Measurements from ENCODE around the gene TCF7. TPM values are rescaled to one million over a fixed set of nuclear protein-coding genes. Genes with fewer than 3 reads are reported as not detected.
A peak's percentile ranks its signal among the peaks of the same experiment; 100 is the strongest.

TCF7 gene
- polyA plus RNA-seq, 1 of the 3 experiments (the other 2 are of a cell fraction): 2.7 TPM

DNA sequence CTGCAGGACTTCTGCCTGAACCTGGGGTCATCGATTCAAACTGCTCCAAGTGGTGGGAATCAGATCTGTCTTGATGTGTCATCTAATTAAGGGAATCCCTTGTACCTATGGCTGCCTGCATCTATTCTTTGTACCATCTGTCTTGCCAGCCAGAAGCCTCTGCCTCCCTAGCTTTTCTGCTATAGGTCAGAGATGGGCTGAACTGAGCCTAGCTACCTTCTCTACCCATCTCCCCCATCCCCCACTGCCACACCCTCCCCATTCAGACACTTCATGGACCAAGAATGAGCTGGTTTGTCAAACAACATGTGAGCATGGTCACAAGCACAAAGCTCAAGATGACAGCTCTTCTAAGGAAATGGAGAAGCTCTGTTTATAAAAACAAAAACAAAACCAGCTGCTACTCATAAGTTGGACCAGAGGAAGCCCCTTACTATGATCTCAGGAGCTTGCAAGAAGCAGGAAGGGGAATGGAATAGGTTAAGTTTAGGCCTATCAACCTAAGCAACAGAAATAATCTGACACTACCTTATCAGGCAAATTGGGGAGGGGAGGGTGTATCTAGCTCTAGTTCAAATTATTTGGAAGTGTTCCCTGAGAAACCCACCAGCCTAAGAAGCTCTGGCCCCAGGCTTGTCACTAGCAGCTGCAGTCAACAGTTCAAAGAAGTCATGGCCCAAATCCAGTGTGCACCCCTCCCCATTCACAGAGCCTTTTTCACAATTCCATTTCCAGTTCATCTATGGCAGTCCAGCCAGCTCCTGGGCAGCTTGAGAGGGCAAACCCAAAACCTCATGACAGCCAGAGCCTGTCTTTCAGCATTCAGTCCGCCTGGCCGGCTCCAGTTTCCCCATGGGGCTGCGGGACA is 32.4 kb downstream of the TCF7 start (continued):
- TF ChIP-seq, protein P1, sequence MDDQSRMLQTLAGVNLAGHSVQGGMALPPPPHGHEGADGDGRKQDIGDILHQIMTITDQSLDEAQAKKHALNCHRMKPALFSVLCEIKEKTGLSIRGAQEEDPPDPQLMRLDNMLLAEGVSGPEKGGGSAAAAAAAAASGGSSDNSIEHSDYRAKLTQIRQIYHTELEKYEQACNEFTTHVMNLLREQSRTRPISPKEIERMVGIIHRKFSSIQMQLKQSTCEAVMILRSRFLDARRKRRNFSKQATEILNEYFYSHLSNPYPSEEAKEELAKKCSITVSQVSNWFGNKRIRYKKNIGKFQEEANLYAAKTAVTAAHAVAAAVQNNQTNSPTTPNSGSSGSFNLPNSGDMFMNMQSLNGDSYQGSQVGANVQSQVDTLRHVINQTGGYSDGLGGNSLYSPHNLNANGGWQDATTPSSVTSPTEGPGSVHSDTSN (IDR thresholded peaks at IDR 0.05): no peak
- TF ChIP-seq GATA2 (CRISPR knock-in tag; IDR thresholded peaks at IDR 0.05) (no peak), TAF1 (IDR thresholded peaks at IDR 0.05; ENCODE audit: borderline replicate concordance, low read depth, low read length) (no peak)
- TF ChIP-seq, protein P2, sequence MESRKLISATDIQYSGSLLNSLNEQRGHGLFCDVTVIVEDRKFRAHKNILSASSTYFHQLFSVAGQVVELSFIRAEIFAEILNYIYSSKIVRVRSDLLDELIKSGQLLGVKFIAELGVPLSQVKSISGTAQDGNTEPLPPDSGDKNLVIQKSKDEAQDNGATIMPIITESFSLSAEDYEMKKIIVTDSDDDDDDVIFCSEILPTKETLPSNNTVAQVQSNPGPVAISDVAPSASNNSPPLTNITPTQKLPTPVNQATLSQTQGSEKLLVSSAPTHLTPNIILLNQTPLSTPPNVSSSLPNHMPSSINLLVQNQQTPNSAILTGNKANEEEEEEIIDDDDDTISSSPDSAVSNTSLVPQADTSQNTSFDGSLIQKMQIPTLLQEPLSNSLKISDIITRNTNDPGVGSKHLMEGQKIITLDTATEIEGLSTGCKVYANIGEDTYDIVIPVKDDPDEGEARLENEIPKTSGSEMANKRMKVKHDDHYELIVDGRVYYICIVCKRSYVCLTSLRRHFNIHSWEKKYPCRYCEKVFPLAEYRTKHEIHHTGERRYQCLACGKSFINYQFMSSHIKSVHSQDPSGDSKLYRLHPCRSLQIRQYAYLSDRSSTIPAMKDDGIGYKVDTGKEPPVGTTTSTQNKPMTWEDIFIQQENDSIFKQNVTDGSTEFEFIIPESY (IDR thresholded peaks at IDR 0.05; ENCODE audit: borderline replicate concordance, low read depth): no peak

DNA sequence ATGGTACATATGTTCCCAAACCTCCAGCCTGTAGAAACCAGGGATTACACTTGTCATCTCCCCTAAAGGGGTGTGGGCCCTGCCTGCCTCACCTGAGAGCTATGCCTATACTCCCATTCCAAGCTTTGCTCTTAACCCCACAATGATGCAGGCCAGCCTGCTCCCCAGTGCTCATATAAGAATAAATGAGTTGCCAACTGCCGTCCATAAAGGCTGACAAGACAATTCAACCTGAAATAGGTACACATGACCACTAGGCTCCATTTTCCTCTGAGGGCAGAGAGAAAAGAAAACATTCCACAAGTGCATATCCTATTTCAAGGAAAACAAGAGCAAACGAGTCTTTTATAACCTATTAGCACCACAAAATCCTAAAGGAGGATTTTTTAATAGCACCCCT is 33.8 kb downstream of the TCF7 start:
- H2AFZ ChIP-seq (ENCODE audit: low read depth): no peak overlapping the region
- peaks cover 44% of the 10 kb centered on the region for H4K20me1 ChIP-seq (ENCODE audit: insufficient read depth)
- peaks cover 62 to 88% of the 10 kb centered on the region in 2 experiments for H3K36me3 ChIP-seq (replicated peaks in 1 of 2; ENCODE audit: control insufficient read depth in 1 of 2, insufficient read depth in 2 of 2, low read length in 1 of 2)
- no peaks in the 10 kb centered on the region; a peak in 1 of 4 replicates for H3K4me1 ChIP-seq (ENCODE audit: control insufficient read depth in 1 of 2, insufficient read depth in 2 of 2, low read depth in 1 of 2, low read length in 1 of 2)
- peak overlapping the region; percentile 14 to 20; a peak in 1 of 4 replicates for H3K27ac ChIP-seq (ENCODE audit: low read depth in 2 of 2, low read length in 1 of 2)
- 76% methylated on average over 2 of the region's 2 CpGs for WGBS (ENCODE audit: low lambda C conversion rate)
- H3K4me3 ChIP-seq (ENCODE audit: low read depth in 2 of 2, low read length in 1 of 2): no peak overlapping the region
- no peaks in the 10 kb centered on the region for H3K9me3 ChIP-seq
- H3K4me2 ChIP-seq: no peak overlapping the region
- no peak overlapping the region for H3K9ac ChIP-seq
- no peaks in the 10 kb centered on the region for H3K9me2 ChIP-seq
- CTCF ChIA-PET: interaction anchor here (1.0 to 18.5 kb wide), 7 partner anchors 11 to 141 kb away, joined by 4 to 673 read pairs (median 6); no protein-coding TSS in a partner anchor
- H3K79me2 ChIP-seq (ENCODE audit: insufficient read depth): peaks cover 68% of the 10 kb centered on the region
- POLR2A ChIA-PET: no interaction called here
- H3F3A ChIP-seq (replicated peaks; ENCODE audit: insufficient read depth): peaks cover 14% of the 10 kb centered on the region
- DNase-seq: no peak
- H3K27me3 ChIP-seq (ENCODE audit: insufficient read depth): no peaks in the 10 kb centered on the region
- TF ChIP-seq NRF1 (IDR thresholded peaks at IDR 0.05; ENCODE audit: low read depth, low read length) (no peak), POLR2AphosphoS5 (IDR thresholded peaks at IDR 0.05; ENCODE audit: low read depth, low read length) (no peak), CHD2 (IDR thresholded peaks at IDR 0.05; ENCODE audit: low read length, partially characterized antibody) (no peak), FOXM1 (IDR thresholded peaks at IDR 0.05; ENCODE audit: low read depth) (no peak), SIN3A (IDR thresholded peaks at IDR 0.05; ENCODE audit: borderline replicate concordance, low read depth, low read length) (no peak), GATA2 (CRISPR knock-in tag; IDR thresholded peaks at IDR 0.05) (no peak), TEAD4 (IDR thresholded peaks at IDR 0.05; ENCODE audit: borderline replicate concordance, insufficient read depth) (no peak), MEF2A (IDR thresholded peaks at IDR 0.05; ENCODE audit: borderline replicate concordance, low read depth) (no peak), RXRA (IDR thresholded peaks at IDR 0.05; ENCODE audit: borderline replicate concordance, low read depth) (no peak), NFIC (IDR thresholded peaks at IDR 0.05; ENCODE audit: borderline replicate concordance) (no peak), EP300 (IDR thresholded peaks at IDR 0.05; ENCODE audit: borderline replicate concordance in 1 of 2, low read depth in 1 of 2, low read length in 1 of 2) (no peak)
- TF ChIP-seq, protein P3, sequence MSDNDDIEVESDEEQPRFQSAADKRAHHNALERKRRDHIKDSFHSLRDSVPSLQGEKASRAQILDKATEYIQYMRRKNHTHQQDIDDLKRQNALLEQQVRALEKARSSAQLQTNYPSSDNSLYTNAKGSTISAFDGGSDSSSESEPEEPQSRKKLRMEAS (IDR thresholded peaks at IDR 0.05; ENCODE audit: low read depth): no peak

Data from SK-N-SH (cell line).